Stimulated activated naive B cell treated with anti-CD40 and anti-IgM and Interleukin-4, amounts not matched to agents 10 μg/mL and 1 μg/mL and 100 μg/mL, for 72 hours (primary cell): ENCODE data around the gene ALDOC.

ENCODE experiments used
- ATAC-seq, 2 donors: fragments of 150-1000 bp; cut with Tn5 transposase; replicated peaks; 2 replicates each; pipeline ENCODE4 v1.10.0; 2021; ENCODE audit warnings: moderate library complexity in 1 of 2
- DNase-seq: peaks from one replicate; pipeline ENCODE4 v3.0.0; 2021
- H3K27ac Mint-ChIP-seq: one replicate; pipeline ENCODE4 v1.8.0; 2022; ENCODE audit warnings: mild to moderate bottlenecking, mixed read lengths
- H3K27me3 Mint-ChIP-seq, 2 donors: one replicate each; pipeline ENCODE4 v1.8.0; 2022; ENCODE audit warnings: mixed read lengths in 2 of 2
- H3K36me3 Mint-ChIP-seq, 2 donors: one replicate each; pipeline ENCODE4 v1.8.0; 2022; ENCODE audit warnings: mixed read lengths in 2 of 2, mild to moderate bottlenecking in 1 of 2
- H3K4me1 Mint-ChIP-seq, 2 donors: one replicate each; pipeline ENCODE4 v1.8.0; 2022; ENCODE audit warnings: mixed read lengths in 2 of 2, mild to moderate bottlenecking in 1 of 2
- H3K4me3 Mint-ChIP-seq, 2 donors: one replicate each; pipeline ENCODE4 v1.8.0; 2022; ENCODE audit warnings: mild to moderate bottlenecking in 2 of 2, mixed read lengths in 2 of 2, moderate library complexity in 1 of 2
- H3K9me3 Mint-ChIP-seq, 2 donors: one replicate each; pipeline ENCODE4 v1.8.0; 2022; ENCODE audit warnings: mixed read lengths in 2 of 2, mild to moderate bottlenecking in 1 of 2

ALDOC gene

DNA sequence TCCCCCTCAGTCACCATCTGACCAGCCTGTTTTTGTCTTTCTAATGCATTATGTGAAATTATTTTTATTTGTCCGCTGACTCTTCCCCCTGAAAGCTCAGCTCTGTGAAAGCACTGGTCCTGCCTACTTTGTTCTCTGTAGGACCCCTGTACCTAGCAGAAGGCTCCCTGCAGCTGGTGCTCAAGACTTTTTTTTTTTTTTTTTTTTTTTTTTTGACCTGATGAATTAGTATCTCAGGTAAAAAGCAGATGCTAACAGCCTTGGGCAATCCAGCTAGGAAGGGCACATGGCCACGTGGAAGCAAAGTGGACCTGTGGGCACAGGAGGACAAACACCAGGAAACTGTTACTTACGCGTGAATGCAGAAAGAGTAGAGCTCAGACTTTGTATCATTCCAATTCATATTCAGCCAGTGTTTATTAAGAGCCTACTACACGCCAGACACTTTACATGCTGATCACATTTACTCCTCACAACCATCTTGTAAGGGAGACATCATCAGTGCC is 23.6 kb downstream of the ALDOC start:
- DNase-seq (no peak), ATAC-seq (no peak)
- H3K27ac Mint-ChIP-seq = peak overlapping the region; percentile 66
- H3K4me3 Mint-ChIP-seq = peak overlapping the region; percentile 89 to 99
- no peaks in the 10 kb centered on the region for H3K9me3 Mint-ChIP-seq
- peaks cover 50 to 56% of the 10 kb centered on the region in 2 donors for H3K4me1 Mint-ChIP-seq
- H3K36me3 Mint-ChIP-seq = peaks cover 37 to 54% of the 10 kb centered on the region in 2 donors
- H3K27me3 Mint-ChIP-seq = no peaks in the 10 kb centered on the region

DNA sequence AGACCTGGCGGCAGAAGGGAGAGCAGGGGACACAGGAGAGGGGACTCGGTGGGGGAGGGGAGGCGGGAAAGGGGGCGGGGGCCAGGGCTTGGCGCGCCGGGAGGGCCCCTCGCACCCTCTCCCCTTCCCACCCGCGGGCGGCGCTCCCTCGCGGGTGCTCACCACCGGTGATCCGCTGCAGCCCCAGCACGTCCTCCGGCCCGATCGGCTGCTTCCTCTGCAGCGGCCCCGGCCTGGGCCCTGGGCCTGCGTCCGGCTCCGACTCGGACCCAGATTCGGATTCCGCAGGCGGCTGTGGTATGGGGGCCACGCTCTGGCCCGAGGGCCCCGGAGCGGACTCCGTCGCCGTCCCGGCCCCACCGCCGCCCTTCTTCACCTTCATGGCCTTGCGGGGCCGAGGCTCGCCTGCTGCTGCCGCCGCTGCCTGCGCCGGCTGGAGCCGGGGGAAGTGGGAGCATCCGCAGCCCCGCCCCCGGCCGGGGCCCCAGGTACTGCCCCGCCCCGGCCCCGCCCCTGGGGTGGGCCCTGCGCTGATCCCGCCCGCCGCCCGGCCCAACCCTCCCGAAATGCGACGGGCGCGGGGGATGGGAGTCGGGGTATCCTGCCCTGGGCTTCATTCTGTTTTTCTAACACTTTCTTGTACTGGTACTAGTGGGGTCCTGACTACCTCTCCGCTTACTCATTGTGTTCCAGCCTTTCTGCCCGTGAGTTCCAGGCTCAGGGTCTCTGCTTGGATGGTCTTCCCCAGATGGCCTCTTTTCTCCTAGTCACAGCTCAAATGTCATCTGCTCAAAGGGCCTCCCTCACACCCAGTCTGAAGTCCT is 24.3 kb downstream of the ALDOC start, which contains the start of gene UNC119:
UNC119 (minus strand) TSS at position 449 of the 824 bp plus-strand sequence; CDS start at position 382, 67 bp downstream.
- Mint-ChIP-seq H3K27ac (peak within 1 kb of the TSS; percentile 86), H3K36me3 (peaks cover 31 to 54% of the 10 kb centered on the region in 2 donors), H3K9me3 (no peaks in the 10 kb centered on the region), H3K4me3 (peak within 1 kb of the TSS; percentile 89 to 99), H3K27me3 (no peaks in the 10 kb centered on the region), H3K4me1 (peaks cover 55 to 63% of the 10 kb centered on the region in 2 donors)
- ATAC-seq (peak; percentile 74 to 79), DNase-seq (peak; percentile 67)

DNA sequence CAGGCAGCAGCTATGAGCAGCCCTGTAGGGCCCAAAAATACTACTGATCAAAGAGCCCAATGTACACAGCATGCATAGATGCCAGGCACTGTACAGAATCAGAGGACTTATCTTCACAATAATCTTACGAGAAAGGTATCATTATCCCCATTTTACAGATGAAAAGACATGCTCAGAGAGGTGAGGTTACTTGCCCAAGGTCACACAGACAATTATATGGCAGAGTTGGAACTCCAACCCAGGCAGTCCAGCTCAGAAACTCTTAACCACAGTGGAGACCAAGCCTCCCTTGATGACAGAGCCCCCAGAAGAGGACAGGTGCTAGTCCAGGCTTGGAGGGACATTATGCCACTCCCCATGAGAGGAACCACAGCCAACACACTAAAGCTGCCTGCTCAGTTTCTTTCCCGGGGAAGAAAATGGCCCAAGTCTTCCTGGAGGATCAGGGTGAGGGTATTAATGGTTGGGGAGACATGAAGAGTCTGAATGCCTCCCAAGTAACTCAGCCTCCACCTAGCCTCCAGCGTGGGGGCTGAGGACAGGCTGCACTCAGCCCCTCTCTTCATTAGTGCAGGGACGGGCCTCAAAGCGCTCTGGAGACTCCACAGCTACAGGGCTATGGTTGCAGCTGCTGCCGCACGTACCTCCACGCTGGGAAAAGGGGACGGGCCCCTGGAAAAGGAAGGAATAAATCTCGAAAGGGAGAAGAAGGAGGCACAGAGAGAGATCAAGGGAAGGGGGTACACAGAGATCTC is 25.1 kb downstream of the ALDOC start:
- peaks cover 25 to 52% of the 10 kb centered on the region in 2 donors for H3K36me3 Mint-ChIP-seq
- ATAC-seq (no peak), DNase-seq (no peak)
- no peaks in the 10 kb centered on the region for H3K27me3 Mint-ChIP-seq
- H3K4me1 Mint-ChIP-seq = peaks cover 56 to 64% of the 10 kb centered on the region in 2 donors
- no peaks in the 10 kb centered on the region for H3K9me3 Mint-ChIP-seq
- peak overlapping the region; percentile 86 for H3K27ac Mint-ChIP-seq
- peak overlapping the region; percentile 89 to 99 for H3K4me3 Mint-ChIP-seq

DNA sequence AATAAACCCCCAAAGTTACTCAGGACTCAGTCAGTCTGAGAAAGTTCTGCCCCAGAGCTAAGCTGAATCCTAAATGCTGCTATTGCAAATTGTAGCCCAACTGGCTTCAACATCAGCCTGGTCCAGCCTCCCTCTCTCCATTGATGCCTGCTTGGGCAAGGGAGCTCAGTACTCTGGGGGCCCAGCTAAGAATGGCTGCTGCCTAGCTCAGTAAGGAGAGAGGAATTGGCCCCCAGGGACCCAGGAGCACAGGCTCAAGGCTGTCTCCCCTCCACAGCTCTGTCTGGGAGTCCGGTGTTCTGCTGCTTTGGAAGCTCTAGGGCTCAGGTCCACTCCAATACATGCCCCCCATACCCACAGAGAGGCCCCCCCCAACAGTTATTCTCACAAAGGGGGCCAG is 25.8 kb downstream of the ALDOC start:
- H3K4me3 Mint-ChIP-seq = peak overlapping the region in 1 of 2 donors; percentile 99
- H3K4me1 Mint-ChIP-seq = peaks cover 56 to 65% of the 10 kb centered on the region in 2 donors
- ATAC-seq (no peak), DNase-seq (no peak)
- H3K9me3 Mint-ChIP-seq = no peaks in the 10 kb centered on the region
- H3K36me3 Mint-ChIP-seq = peaks cover 18 to 49% of the 10 kb centered on the region in 2 donors
- no peak overlapping the region for H3K27ac Mint-ChIP-seq
- H3K27me3 Mint-ChIP-seq = no peaks in the 10 kb centered on the region

DNA sequence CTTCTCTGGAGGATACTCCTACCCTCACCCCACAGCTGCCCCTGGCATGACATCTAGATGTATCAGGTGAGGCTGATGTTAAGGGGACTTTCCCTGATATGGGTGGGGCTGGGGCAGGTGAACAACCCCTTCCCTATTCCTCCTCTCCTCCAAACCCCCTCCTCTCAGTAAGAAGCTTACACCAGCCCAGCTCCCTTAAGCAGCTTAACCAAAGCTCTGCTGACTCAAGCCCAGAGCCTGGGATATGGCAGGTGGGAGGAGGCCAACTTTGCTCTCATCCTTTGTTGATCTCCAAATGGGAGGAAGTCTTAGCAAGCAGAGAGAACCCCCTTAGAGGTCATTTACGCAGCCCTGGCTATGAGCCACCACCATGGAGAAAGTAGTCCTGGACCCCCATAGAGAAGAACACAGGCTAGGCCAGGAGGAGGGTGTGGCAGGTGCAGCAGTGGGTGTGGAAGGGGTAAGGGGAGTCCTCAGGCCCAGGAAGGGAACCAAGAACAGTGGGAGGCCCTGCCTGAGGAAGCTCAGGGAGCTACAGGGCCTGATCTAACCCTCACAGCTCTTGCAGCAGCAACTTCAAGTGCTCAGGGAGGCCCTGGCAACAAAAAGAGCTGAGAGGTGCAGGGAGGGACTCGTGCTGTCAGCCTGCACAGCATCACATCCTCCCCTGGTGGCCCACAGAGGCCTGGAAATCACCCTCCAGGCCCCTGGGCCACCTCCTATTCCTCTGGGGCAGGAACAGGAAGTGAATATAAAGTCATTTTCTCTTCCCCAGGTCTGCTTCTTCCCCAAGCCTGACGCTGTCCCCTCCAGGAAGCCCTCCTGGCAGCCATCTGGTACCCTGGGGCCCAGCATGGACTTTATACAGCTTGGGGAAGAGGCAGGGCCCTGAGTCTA is 27.2 kb downstream of the ALDOC start:
- Mint-ChIP-seq H3K9me3 (no peaks in the 10 kb centered on the region), H3K4me3 (peak overlapping the region; percentile 18 to 52), H3K36me3 (peaks cover 16 to 49% of the 10 kb centered on the region in 2 donors), H3K4me1 (peaks cover 59 to 70% of the 10 kb centered on the region in 2 donors), H3K27me3 (no peaks in the 10 kb centered on the region), H3K27ac (peak overlapping the region; percentile 92)
- ATAC-seq = peak; percentile 81
- DNase-seq = peak; percentile 75

DNA sequence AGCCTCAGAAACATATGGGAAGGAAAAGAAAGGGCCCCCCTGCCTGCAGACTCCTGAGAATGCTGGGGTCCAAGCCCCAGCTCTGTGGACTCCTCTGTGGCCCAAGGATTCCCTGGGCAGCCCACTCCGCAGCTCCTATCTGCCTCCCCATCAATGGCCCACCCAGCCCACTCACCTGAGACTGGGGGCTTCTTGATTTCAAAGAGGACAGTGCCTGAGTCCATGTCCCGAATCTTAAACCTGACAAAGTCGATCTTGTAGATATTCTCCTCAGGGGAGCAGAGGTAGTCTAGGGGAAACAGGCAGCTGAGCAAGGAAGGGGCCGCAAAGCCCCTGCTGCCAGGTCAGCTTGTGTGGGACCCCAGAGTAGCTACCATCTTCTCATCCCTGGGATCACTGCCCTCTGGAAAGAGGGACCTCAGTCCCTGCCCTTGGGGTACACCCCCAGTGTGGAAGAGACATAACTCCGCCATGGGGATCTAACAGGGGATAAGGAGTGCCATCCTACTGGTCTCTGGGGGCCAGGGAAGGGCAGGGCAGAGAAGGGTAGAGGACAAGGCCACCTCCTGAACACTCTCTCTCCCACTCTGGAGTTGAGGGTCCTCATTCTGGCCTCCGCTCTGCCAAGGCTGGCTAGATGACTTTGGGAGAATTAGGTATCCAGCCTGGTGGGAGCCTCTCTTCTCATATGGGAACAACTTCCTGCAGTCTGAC is 28.1 kb downstream of the ALDOC start:
- H3K9me3 Mint-ChIP-seq = no peaks in the 10 kb centered on the region
- DNase-seq = no peak
- H3K4me3 Mint-ChIP-seq = peak overlapping the region; percentile 51 to 69
- peaks cover 10 to 40% of the 10 kb centered on the region in 2 donors for H3K36me3 Mint-ChIP-seq
- H3K27me3 Mint-ChIP-seq = no peaks in the 10 kb centered on the region
- H3K27ac Mint-ChIP-seq = peak overlapping the region; percentile 92
- H3K4me1 Mint-ChIP-seq = peaks cover 59 to 65% of the 10 kb centered on the region in 2 donors
- ATAC-seq = no peak

DNA sequence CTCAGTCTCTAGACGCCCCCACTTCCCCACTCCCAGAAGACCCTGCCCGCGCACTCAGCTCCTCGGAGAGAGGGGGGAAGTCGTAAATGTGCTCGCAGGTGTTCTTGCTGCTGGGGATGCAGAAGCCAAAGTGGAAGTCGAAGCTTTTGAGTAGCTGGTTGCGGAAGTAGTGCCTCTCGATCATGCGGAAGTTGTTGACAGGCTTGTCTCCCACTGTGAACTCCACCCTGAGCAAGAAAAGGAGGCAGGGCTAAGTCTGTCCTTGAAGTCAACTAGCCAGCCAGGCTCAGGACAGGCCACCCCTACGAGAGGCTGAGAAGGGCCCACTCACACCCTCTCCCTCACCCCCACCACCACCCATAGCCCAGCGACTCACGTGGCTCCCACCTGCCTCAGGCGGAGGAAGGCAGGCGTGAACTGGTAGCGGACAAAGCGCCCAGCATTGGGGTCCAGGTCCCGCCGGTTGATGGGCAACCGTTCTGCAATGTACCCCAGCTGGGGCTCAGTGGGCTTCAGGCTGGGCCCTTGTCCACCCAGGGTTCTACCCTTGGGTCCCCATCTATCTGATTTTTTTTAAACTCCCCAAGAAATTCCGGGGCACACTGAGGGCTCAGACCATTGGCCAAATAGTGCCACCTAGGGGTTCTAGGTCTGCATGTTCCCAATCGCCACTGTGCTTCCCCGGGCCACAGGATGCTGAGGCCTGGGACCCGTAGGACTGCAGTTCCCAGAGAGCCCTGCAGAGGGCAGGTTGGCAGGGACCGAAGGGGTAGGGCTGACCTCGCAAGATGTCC is 28.9 kb downstream of the ALDOC start:
- peak overlapping the region; percentile 92 for H3K27ac Mint-ChIP-seq
- ATAC-seq (peak; percentile 49 to 55), DNase-seq (peak; percentile 59)
- no peaks in the 10 kb centered on the region for H3K9me3 Mint-ChIP-seq
- no peaks in the 10 kb centered on the region for H3K27me3 Mint-ChIP-seq
- peak overlapping the region; percentile 51 to 72 for H3K4me3 Mint-ChIP-seq
- peaks cover 55 to 57% of the 10 kb centered on the region in 2 donors for H3K4me1 Mint-ChIP-seq
- peaks cover 6 to 33% of the 10 kb centered on the region in 2 donors for H3K36me3 Mint-ChIP-seq

DNA sequence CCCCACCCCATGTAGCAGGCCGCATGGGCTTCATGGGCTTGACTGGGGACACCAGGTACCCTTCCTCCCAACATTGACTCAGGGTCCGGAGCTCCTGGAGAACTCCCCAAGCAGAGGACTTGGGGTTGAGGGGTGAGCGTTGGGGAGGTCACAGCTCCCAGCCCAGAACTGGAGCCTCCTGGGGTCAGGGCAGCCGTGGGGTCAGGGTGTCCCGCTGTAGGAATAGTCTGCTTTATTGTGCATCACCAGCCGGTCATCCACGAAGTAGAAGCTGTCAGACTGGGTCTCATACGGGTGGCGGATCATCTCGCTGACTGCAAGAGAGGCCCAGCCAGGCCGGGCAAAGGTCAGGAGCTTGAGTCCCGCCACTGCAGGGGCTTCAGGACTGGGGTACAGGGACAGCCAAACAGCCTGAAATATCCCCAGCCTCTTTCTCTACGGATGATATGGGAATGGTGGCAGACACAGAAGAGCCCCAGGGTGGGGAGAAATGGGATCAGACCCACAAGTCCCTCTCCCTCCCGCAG is 29.5 kb downstream of the ALDOC start:
- Mint-ChIP-seq H3K36me3 (peaks cover 6 to 30% of the 10 kb centered on the region in 2 donors), H3K9me3 (no peaks in the 10 kb centered on the region), H3K27ac (peak overlapping the region; percentile 92), H3K4me1 (peaks cover 52 to 54% of the 10 kb centered on the region in 2 donors), H3K27me3 (no peaks in the 10 kb centered on the region), H3K4me3 (peak overlapping the region; percentile 51 to 72)
- DNase-seq (no peak), ATAC-seq (no peak)

DNA sequence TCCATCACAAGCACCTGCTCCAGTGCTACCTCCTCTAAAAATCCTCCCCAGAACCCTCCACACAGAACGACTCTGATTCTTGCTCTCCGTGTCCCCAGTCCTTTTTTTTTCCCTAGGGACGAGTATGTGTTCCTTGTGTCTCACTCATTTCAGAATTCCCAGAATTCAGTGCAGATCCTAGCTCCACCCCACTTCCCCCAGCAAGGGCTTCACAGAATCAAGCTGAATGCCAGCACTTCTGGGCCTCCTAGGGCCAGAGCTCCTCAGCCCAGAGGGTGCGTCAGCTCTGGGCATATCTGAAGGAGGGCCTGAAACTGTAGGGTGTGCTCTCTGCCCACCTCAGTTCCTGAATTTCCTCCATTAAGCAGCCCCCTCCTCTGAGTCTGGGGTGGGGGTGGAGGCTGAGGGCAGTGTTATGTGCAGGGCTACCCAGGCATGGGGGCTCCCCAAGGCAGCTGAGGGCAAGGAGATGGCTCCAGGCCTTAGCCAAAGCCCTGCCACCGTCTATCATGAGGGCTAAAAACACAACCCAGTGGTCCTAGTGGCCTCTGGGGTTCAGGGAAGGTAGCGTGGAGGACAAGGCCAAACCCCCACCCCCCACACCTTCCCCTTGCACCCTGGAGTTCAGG is 30.8 kb downstream of the ALDOC start:
- H3K36me3 Mint-ChIP-seq = peaks cover 6 to 27% of the 10 kb centered on the region in 2 donors
- DNase-seq (no peak), ATAC-seq (no peak)
- no peak overlapping the region for H3K27ac Mint-ChIP-seq
- H3K27me3 Mint-ChIP-seq = no peaks in the 10 kb centered on the region
- H3K4me3 Mint-ChIP-seq = no peak overlapping the region
- peaks cover 42% of the 10 kb centered on the region in 2 donors for H3K4me1 Mint-ChIP-seq
- H3K9me3 Mint-ChIP-seq = no peaks in the 10 kb centered on the region

DNA sequence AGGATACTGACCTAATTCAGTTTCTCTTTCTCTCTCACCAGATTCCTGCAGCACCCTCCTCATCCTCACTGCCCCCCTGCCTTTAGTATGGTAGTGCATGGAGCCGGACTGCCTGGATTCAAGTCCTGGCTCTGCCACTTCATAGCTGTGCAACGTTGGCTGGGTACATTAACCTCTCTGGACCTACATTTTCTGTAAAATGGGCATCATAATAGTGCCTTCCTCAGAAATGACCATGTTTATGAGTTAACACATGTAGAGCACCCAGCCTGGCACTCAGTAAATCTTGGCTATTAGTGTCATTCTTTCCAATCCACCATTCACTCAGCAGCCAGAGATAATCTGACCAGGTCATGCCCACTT is 31.6 kb downstream of the ALDOC start:
- ATAC-seq (no peak), DNase-seq (no peak)
- Mint-ChIP-seq H3K27ac (no peak overlapping the region), H3K4me1 (peaks cover 34% of the 10 kb centered on the region in 2 donors), H3K4me3 (no peak overlapping the region), H3K36me3 (peaks cover 6 to 27% of the 10 kb centered on the region in 2 donors), H3K27me3 (no peaks in the 10 kb centered on the region), H3K9me3 (no peaks in the 10 kb centered on the region)

DNA sequence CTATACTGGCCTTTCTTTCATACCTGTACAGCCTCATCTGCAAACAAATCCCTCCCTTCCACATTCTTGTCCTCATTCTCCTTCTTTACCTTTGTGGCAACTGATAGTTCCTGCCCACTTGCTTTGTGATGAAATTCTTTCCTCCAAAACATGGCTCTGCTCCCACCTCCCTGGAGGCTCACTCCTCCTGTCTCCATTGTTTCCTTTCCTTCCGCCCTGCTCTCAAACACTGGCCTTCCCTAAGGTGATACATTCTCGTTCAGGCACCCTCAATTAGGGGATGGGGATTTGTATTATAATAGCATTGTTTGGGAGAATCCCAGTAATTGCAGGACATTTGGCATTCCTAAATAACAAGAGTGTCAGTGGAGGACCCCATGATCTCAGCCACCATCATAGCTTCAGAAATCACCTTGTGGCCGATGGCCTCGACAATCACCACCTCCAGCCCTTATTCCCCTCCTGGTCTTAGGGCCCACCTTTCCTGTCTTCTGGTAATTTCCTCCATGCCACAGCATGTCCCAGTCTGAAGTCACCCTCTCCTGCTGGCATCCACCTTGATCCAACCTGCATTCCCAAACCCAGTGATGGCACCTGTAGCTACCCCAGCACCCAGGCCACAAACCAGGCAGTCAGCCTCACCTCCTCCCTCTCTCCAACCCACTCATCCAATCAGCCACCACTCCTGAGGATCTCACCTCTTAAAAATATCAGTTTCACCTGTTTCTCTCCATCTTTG is 32.1 kb downstream of the ALDOC start:
- H3K9me3 Mint-ChIP-seq = no peaks in the 10 kb centered on the region
- H3K27ac Mint-ChIP-seq = no peak overlapping the region
- DNase-seq (no peak), ATAC-seq (no peak)
- peaks cover 29 to 30% of the 10 kb centered on the region in 2 donors for H3K4me1 Mint-ChIP-seq
- H3K4me3 Mint-ChIP-seq = no peak overlapping the region
- H3K27me3 Mint-ChIP-seq = no peaks in the 10 kb centered on the region
- peaks cover 6 to 27% of the 10 kb centered on the region in 2 donors for H3K36me3 Mint-ChIP-seq
